SH-SY5Y (cell line): ENCODE measurements around the gene CAPN11.

ENCODE experiments used
- GATA2 ChIP-seq: IDR thresholded peaks from 2 replicates; pipeline ENCODE4 v1.6.1; 2011; ENCODE audit warnings: mild to moderate bottlenecking, low read depth, low read length
- GATA3 ChIP-seq: IDR thresholded peaks from 2 replicates; pipeline ENCODE4 v1.6.1; 2011; ENCODE audit warnings: low read depth, mild to moderate bottlenecking, low read length, moderate library complexity

Gene CAPN11

GRCh38 chr6:44126320-44127149, 32.1 kb upstream of the CAPN11 start:
- TF ChIP-seq GATA2 = no peak
- no peak for TF ChIP-seq GATA3

- TF ChIP-seq GATA2 (no peak), GATA3 (no peak)
Observed at GRCh38 chr6:44127186-44128019, 31.2 kb upstream of the CAPN11 start, which contains the start of the genes MRPL14 and TMEM63B. Gene MRPL14, minus strand, starts transcription at chr6:44127452. Its CDS starts 10,841 bp downstream, at chr6:44116611. Gene TMEM63B, plus strand, starts transcription at chr6:44127554. Its CDS starts 7,031 bp downstream, at chr6:44134585.

- TF ChIP-seq GATA3 (no peak), GATA2 (no peak)
Observed at GRCh38 chr6:44128020-44128917, 30.4 kb upstream of the CAPN11 start.

- TF ChIP-seq GATA3 (no peak), GATA2 (no peak)
Observed at GRCh38 chr6:44129841-44130322, 28.7 kb upstream of the CAPN11 start.

- no peak for TF ChIP-seq GATA2
- TF ChIP-seq GATA3 = no peak
Observed at GRCh38 chr6:44131892-44132291, 26.7 kb upstream of the CAPN11 start.

- TF ChIP-seq GATA3 (no peak), GATA2 (no peak)
Observed at GRCh38 chr6:44132476-44132875, 26.1 kb upstream of the CAPN11 start.

GRCh38 chr6:44133003-44133931, 25.4 kb upstream of the CAPN11 start:
- TF ChIP-seq GATA2 (no peak), GATA3 (no peak)

GRCh38 chr6:44133981-44134711, 24.5 kb upstream of the CAPN11 start:
- no peak for TF ChIP-seq GATA2
- no peak for TF ChIP-seq GATA3

GRCh38 chr6:44135173-44135758, 23.4 kb upstream of the CAPN11 start:
- TF ChIP-seq GATA2 (no peak), GATA3 (no peak)

- TF ChIP-seq GATA2 (no peak), GATA3 (no peak)
Observed at GRCh38 chr6:44135875-44136274, 22.7 kb upstream of the CAPN11 start.

GRCh38 chr6:44138717-44139350, 19.8 kb upstream of the CAPN11 start:
- no peak for TF ChIP-seq GATA3
- TF ChIP-seq GATA2 = no peak

GRCh38 chr6:44139351-44139743, 19.3 kb upstream of the CAPN11 start:
- no peak for TF ChIP-seq GATA2
- no peak for TF ChIP-seq GATA3
